HG03521 (cell line): ENCODE measurements around the gene EFCAB6.

Experiments
- ATAC-seq: cut with Tn5 transposase; IDR thresholded peaks from one replicate; pipeline ENCODE4 v1.9.1; 2021; ENCODE audit warnings: mild to moderate bottlenecking, moderate library complexity; ENCODE audit not compliant: unreplicated experiment

Gene EFCAB6

GRCh38 chr22:43510281-43511070 lies 301.6 kb downstream of the EFCAB6 start:
- no peak for ATAC-seq

- no peak for ATAC-seq
These were observed 302.8 kb downstream of the EFCAB6 start for GRCh38 chr22:43509337-43509736.

- ATAC-seq: no peak
These were observed 303.6 kb downstream of the EFCAB6 start for GRCh38 chr22:43508489-43508888.

GRCh38 chr22:43507235-43507634 lies 304.9 kb downstream of the EFCAB6 start:
- ATAC-seq: no peak

GRCh38 chr22:43506487-43506886 lies 305.6 kb downstream of the EFCAB6 start:
- ATAC-seq: no peak

GRCh38 chr22:43505896-43506295 lies 306.2 kb downstream of the EFCAB6 start:
- ATAC-seq: no peak

GRCh38 chr22:43505423-43505822 lies 306.7 kb downstream of the EFCAB6 start:
- ATAC-seq: no peak

GRCh38 chr22:43504666-43505261 lies 307.3 kb downstream of the EFCAB6 start:
- no peak for ATAC-seq

GRCh38 chr22:43504068-43504467 lies 308.0 kb downstream of the EFCAB6 start:
- ATAC-seq: no peak

GRCh38 chr22:43502306-43502874 lies 309.7 kb downstream of the EFCAB6 start:
- ATAC-seq: no peak

GRCh38 chr22:43501878-43502277 lies 310.2 kb downstream of the EFCAB6 start:
- ATAC-seq: no peak

- no peak for ATAC-seq
These were observed 311.0 kb downstream of the EFCAB6 start for GRCh38 chr22:43500792-43501785.

GRCh38 chr22:43498856-43499253 lies 313.2 kb downstream of the EFCAB6 start:
- ATAC-seq: no peak

GRCh38 chr22:43497956-43498855 lies 313.9 kb downstream of the EFCAB6 start:
- no peak for ATAC-seq

- ATAC-seq: no peak
These were observed 318.8 kb downstream of the EFCAB6 start for GRCh38 chr22:43493297-43493696.

GRCh38 chr22:43491737-43492136 lies 320.4 kb downstream of the EFCAB6 start:
- no peak for ATAC-seq

- ATAC-seq: no peak
These were observed 320.9 kb downstream of the EFCAB6 start for GRCh38 chr22:43491177-43491576.

GRCh38 chr22:43490311-43490710 lies 321.8 kb downstream of the EFCAB6 start:
- ATAC-seq: no peak

GRCh38 chr22:43488937-43489336 lies 323.2 kb downstream of the EFCAB6 start:
- no peak for ATAC-seq
